Fibroblast of mammary gland (primary cell): ENCODE results near the gene LMBR1.

ENCODE experiments used
- DNase-seq: peaks from one replicate; pipeline ENCODE4 v3.0.0-alpha.2; 2010; ENCODE audit warnings: low read depth
- H3K4me3 ChIP-seq: 2 replicates; pipeline ENCODE4 v1.5.1; 2011; ENCODE audit warnings: low read depth, mild to moderate bottlenecking, low read length, moderate library complexity; ENCODE audit not compliant: control insufficient read depth
- TF ChIP-seq, protein P1 (sequence below): conservative IDR thresholded peaks from 2 replicates; pipeline ENCODE4 v1.5.1; 2011; ENCODE audit warnings: low read depth, low read length, inconsistent platforms; ENCODE audit not compliant: control insufficient read depth, insufficient read depth

The LMBR1 gene

DNA sequence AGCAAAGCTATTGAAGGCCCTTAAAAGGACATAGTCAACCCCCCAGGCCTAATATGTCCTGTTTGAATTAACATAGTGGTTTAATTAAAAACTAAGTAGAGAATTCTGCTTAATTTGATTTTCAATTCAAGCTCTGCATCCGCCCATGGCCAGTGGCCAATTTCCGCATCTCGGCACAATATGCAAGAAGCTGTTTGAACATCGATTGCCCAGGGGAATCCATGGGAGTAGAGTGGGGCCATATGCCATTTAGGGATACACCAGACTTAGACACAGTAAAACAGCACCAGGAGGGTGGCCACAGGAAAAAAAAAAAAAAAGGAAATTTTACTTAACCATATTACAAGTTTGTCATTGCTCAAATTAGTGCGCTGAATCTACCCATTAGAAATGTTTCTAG, 100.4 kb downstream of the LMBR1 start:
- no peak for DNase-seq
- TF ChIP-seq, protein P1, sequence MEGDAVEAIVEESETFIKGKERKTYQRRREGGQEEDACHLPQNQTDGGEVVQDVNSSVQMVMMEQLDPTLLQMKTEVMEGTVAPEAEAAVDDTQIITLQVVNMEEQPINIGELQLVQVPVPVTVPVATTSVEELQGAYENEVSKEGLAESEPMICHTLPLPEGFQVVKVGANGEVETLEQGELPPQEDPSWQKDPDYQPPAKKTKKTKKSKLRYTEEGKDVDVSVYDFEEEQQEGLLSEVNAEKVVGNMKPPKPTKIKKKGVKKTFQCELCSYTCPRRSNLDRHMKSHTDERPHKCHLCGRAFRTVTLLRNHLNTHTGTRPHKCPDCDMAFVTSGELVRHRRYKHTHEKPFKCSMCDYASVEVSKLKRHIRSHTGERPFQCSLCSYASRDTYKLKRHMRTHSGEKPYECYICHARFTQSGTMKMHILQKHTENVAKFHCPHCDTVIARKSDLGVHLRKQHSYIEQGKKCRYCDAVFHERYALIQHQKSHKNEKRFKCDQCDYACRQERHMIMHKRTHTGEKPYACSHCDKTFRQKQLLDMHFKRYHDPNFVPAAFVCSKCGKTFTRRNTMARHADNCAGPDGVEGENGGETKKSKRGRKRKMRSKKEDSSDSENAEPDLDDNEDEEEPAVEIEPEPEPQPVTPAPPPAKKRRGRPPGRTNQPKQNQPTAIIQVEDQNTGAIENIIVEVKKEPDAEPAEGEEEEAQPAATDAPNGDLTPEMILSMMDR: no peak
- no peak overlapping the region for H3K4me3 ChIP-seq

DNA sequence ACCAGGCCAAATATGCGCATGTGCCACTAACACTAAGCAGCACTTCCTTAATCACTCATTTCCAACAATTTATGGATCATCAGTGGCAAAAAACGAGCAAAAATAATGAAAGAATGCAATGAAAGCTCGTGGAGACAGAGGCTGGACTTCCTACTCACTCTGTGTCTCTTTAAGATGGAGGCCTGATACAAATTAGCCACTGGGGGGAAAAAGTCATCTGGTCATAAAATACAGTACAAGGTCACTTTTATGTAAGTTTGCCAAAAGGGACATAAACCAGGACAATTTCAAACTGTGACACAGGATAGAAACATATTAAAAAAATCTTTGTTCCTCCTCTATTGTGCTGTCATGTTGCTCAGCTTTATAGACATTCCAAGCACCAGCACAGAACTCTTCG, 101.7 kb downstream of the LMBR1 start:
- DNase-seq: no peak
- TF ChIP-seq, protein P1: no peak
- no peak overlapping the region for H3K4me3 ChIP-seq

DNA sequence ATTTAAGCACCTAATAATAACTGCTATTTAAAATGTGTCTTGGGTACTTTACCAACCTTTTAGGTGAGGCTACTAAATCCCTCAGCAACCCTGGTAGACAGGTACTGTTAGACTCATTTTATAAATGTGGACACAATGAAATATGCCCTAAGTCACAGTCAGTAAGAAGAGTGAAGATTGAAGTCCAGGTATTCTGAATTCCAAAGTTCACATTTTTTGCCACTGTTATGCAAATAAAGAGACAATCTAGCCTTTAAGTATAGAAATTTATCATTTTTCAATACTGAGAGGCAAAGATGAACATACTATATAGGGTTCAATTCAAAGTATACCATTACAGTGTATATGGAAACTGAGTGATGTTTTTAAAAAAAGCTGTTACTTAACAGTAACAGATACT, 102.7 kb downstream of the LMBR1 start:
- TF ChIP-seq, protein P1: no peak
- no peak overlapping the region for H3K4me3 ChIP-seq
- DNase-seq: no peak

GRCh38 chr7:156785998-156786543, 106.9 kb downstream of the LMBR1 start:
- H3K4me3 ChIP-seq: no peak overlapping the region
- TF ChIP-seq, protein P1: no peak
- DNase-seq: no peak

DNA sequence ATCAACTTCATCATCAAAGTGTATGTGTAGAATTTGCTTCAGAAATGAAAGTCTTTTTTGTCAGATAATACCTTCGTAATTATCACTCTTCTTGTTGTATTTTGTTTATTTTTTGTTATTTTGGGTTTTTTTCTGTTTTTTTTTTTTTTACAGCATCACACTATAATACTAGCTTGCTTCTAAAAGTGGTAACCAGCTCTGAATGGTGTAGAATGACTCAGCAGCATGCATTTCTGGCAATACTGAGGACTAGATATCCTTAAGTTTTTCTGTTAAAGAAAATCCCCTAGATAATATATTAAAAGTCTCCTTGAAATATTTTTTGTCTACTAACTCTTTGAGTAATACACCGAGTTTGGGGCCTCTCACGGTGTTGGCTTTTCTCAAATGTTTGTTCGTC, 109.1 kb downstream of the LMBR1 start:
- no peak overlapping the region for H3K4me3 ChIP-seq
- DNase-seq: no peak
- TF ChIP-seq, protein P1: no peak

DNA sequence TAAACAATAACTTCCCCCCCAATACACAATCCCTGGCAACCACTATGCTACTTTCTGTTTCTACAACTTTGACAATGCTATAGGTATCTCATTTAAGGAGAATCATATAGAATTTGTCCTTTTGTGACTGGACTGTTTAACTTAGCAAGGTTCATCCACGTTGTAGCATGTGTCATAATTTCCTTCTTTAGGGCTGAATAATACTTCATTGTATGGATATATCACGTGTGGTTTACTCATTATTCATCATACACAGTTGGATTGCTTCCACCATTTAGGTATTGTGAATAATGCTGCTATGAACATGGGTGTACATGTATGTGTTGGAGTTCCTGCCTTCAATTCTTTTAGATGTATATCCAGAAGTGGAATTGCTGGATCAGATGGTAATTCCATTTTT, 111.0 kb downstream of the LMBR1 start:
- TF ChIP-seq, protein P1: no peak
- no peak overlapping the region for H3K4me3 ChIP-seq
- no peak for DNase-seq
